Activated T-cell treated with anti-CD3 and anti-CD28 coated beads for 4 hours (primary cell): ENCODE measurements around the gene BNC2.
"Not testable (repeated sequence)": the region's sequence is repeated elsewhere in the genome, so short reads cannot be mapped to it uniquely, and the experiment has no call there.

Experiments used
- DNase-seq: peaks from one replicate; pipeline ENCODE4 v3.0.0-alpha.2; 2020

Gene BNC2

GRCh38 chr9:16870596-16871335 is at the start of gene BNC2:
Gene BNC2 (minus strand): TSS chr9:16870670. CDS start chr9:16870648, 22 bp downstream.
- no peak for DNase-seq

- no peak for DNase-seq
These were observed 48.5 kb upstream of the BNC2 start for GRCh38 chr9:16918920-16919319.

- DNase-seq = no peak
These were observed 44.8 kb upstream of the BNC2 start for GRCh38 chr9:16915126-16915831.

GRCh38 chr9:16912197-16912596 is 41.7 kb upstream of the BNC2 start:
- DNase-seq = no peak

GRCh38 chr9:16908206-16908605 is 37.7 kb upstream of the BNC2 start:
- not testable (repeated sequence) for DNase-seq

- DNase-seq = no peak
These were observed 34.2 kb upstream of the BNC2 start for GRCh38 chr9:16904655-16905054.

- DNase-seq = no peak
These were observed 31.1 kb upstream of the BNC2 start for GRCh38 chr9:16901590-16901989.

- DNase-seq = no peak
These were observed 29.1 kb upstream of the BNC2 start for GRCh38 chr9:16899606-16900005.

GRCh38 chr9:16898464-16898863 is 28.0 kb upstream of the BNC2 start:
- no peak for DNase-seq

- DNase-seq = no peak
These were observed 18.1 kb upstream of the BNC2 start for GRCh38 chr9:16888594-16888993.

GRCh38 chr9:16885931-16886330 is 15.5 kb upstream of the BNC2 start:
- DNase-seq = no peak

GRCh38 chr9:16884952-16885513 is 14.6 kb upstream of the BNC2 start:
- no peak for DNase-seq

GRCh38 chr9:16884373-16884772 is 13.9 kb upstream of the BNC2 start:
- DNase-seq = no peak

- DNase-seq = no peak
These were observed 13.1 kb upstream of the BNC2 start for GRCh38 chr9:16883586-16883985.

GRCh38 chr9:16882440-16882839 is 12.0 kb upstream of the BNC2 start:
- not testable (repeated sequence) for DNase-seq

- no peak for DNase-seq
These were observed 8.9 kb upstream of the BNC2 start for GRCh38 chr9:16879416-16879815.

GRCh38 chr9:16877256-16877655 is 6.8 kb upstream of the BNC2 start:
- no peak for DNase-seq

GRCh38 chr9:16873126-16873802 is 2.8 kb upstream of the BNC2 start:
- no peak for DNase-seq

GRCh38 chr9:16871336-16872151 is 1.1 kb upstream of the BNC2 start:
- DNase-seq = no peak

GRCh38 chr9:16869882-16870595 is 431 bp downstream of the BNC2 start:
- no peak for DNase-seq

GRCh38 chr9:16869131-16869881 is 1.2 kb downstream of the BNC2 start:
- DNase-seq = no peak
